ENCODE data around the gene UTP18.

- TF ChIP-seq ZNF274 (IDR thresholded peaks at IDR 0.05; ENCODE audit: low read depth, low read length): no peak
- TF ChIP-seq YY1 (IDR thresholded peaks at IDR 0.05; ENCODE audit: insufficient read depth, insufficient read length): no peak
Measured at GRCh38 chr17:51259564-51260236, 646 bp upstream of the UTP18 start, which contains the start of gene MBTD1.
